HCT116 (cell line): ENCODE measurements around the gene MXD3. TPM values are rescaled to one million over a fixed set of nuclear protein-coding genes. Genes with fewer than 3 reads are reported as not detected.

Experiments
- ATAC-seq: fragments of 200-7000 bp; cut with Tn5 transposase; 2 replicates; pipeline ENCODE4 v1.9.1; 2020; ENCODE audit warnings: mild to moderate bottlenecking, moderate library complexity
- BruUV-seq: library from RNA; stranded (reverse); fragments of 400-500 nt; replicated peaks from 2 replicates; lab custom pipeline; 2021; lab: Mats Ljungman, UMichigan
- CTCF ChIA-PET: fragments of 300-600 bp; sonication (Branson Sonifier 250); formaldehyde crosslinking; loops from one replicate; lab custom pipeline; 2021; ENCODE audit warnings: antibody characterized with exemption; lab: Charles Lee
- POLR2A ChIA-PET: fragments of 300-600, 350-600 bp; sonication (Branson Sonifier 250); formaldehyde crosslinking; loops from one replicate; lab custom pipeline; 2021; ENCODE audit warnings: antibody characterized with exemption; lab: Charles Lee
- RAD21 ChIA-PET, 2 experiments: fragments of 300-600 bp; sonication (Branson Sonifier 250); formaldehyde crosslinking; loops; one replicate each; lab custom pipeline; 2023; ENCODE audit warnings: low total read pairs in 2 of 2; ENCODE audit not compliant: uncharacterized antibody in 2 of 2, unreplicated experiment in 2 of 2, low non-redundant PET in 1 of 2; lab: Charles Lee
- DNase-seq: peaks from one replicate; pipeline ENCODE4 v3.0.0-alpha.2; 2010; ENCODE audit warnings: low read depth, low spot score
- H2AFZ ChIP-seq: fragments of 200-600 bp; shearing (Covaris generic), sonication (generic); 2 replicates; pipeline ENCODE4 v1.6.1; 2017; ENCODE audit warnings: low read depth, mixed run types, mixed read lengths, antibody characterized with exemption, low read length; ENCODE audit not compliant: poor library complexity, severe bottlenecking
- H3K27ac ChIP-seq: 2 replicates; pipeline ENCODE4 v1.5.1; 2012; ENCODE audit warnings: low read depth, low read length
- H3K27me3 ChIP-seq: fragments of 200-600 bp; sonication (generic); 2 replicates; pipeline ENCODE4 v1.6.1; 2016; ENCODE audit warnings: mixed run types, low read length, mixed read lengths; ENCODE audit not compliant: insufficient read depth
- H3K36me3 ChIP-seq, 2 experiments: fragments of 200-500 bp in 1 of 2; fragments of 200-600 bp in 1 of 2; sonication (Bioruptor generic) in 1 of 2; sonication (generic) in 1 of 2; 2 replicates each; pipeline versions ENCODE4 v1.5.1 to v1.6.1; 2014 to 2016; ENCODE audit warnings: low read length in 2 of 2, inconsistent platforms in 1 of 2, mixed read lengths in 1 of 2, mixed run types in 1 of 2; ENCODE audit not compliant: insufficient read depth in 2 of 2, control insufficient read depth in 1 of 2
- H3K4me1 ChIP-seq, 2 experiments: fragments of 200-600 bp in 1 of 2; sonication (generic) in 1 of 2; 2 replicates each; pipeline versions ENCODE4 v1.5.1 to v1.6.1; 2012 to 2017; ENCODE audit warnings: low read length in 2 of 2, inconsistent platforms in 1 of 2, mild to moderate bottlenecking in 1 of 2, mixed read lengths in 1 of 2, mixed run types in 1 of 2, moderate library complexity in 1 of 2; ENCODE audit not compliant: insufficient read depth in 2 of 2, control insufficient read depth in 1 of 2
- H3K4me2 ChIP-seq: fragments of 200-600 bp; sonication (generic); 2 replicates; pipeline ENCODE4 v1.6.1; 2017; ENCODE audit warnings: mixed run types, low read length, mixed read lengths
- H3K4me3 ChIP-seq, 2 experiments: fragments of 200-600 bp in 1 of 2; sonication (generic) in 1 of 2; replicated peaks in 1 of 2; 2 replicates each; pipeline ENCODE4 v1.5.1; 2011 to 2016; ENCODE audit warnings: low read length in 2 of 2, control low read depth in 1 of 2, low read depth in 1 of 2, mild to moderate bottlenecking in 1 of 2, mixed read lengths in 1 of 2, mixed run types in 1 of 2
- H3K79me2 ChIP-seq: fragments of 200-600 bp; sonication (generic); 2 replicates; pipeline ENCODE4 v1.6.1; 2017; ENCODE audit warnings: mild to moderate bottlenecking, mixed run types, low read length, moderate library complexity, mixed read lengths; ENCODE audit not compliant: insufficient read depth
- H3K9ac ChIP-seq: fragments of 200-600 bp; sonication (generic); 2 replicates; pipeline ENCODE4 v1.6.1; 2016; ENCODE audit warnings: low read length, mixed read lengths
- H3K9me2 ChIP-seq: fragments of 200-600 bp; sonication (generic), shearing (Covaris generic); 2 replicates; pipeline ENCODE4 v1.6.1; 2017; ENCODE audit warnings: mixed run types, mild to moderate bottlenecking, moderate library complexity; ENCODE audit not compliant: insufficient read depth
- H3K9me3 ChIP-seq, 2 experiments: fragments of 200-500 bp in 1 of 2; fragments of 200-600 bp in 1 of 2; sonication (Bioruptor generic) in 1 of 2; sonication (generic) in 1 of 2; 2 replicates each; pipeline ENCODE4 v1.6.1; 2014 to 2017; ENCODE audit warnings: low read length in 2 of 2, mixed read lengths in 2 of 2, inconsistent platforms in 1 of 2, low read depth in 1 of 2, mild to moderate bottlenecking in 1 of 2, mixed run types in 1 of 2, moderate library complexity in 1 of 2; ENCODE audit not compliant: control insufficient read depth in 1 of 2, insufficient read depth in 1 of 2
- H4K20me1 ChIP-seq: fragments of 200-600 bp; sonication (generic), shearing (Covaris generic); 2 replicates; pipeline ENCODE4 v1.6.1; 2017; ENCODE audit warnings: mixed run types, mild to moderate bottlenecking, moderate library complexity; ENCODE audit not compliant: insufficient read depth
- ATF3 ChIP-seq: IDR thresholded peaks from 2 replicates; pipeline ENCODE4 v1.6.1; 2012
- CBX3 ChIP-seq: IDR thresholded peaks from 2 replicates; pipeline ENCODE4 v1.6.1; 2012; ENCODE audit warnings: low read depth
- CTCF ChIP-seq, 3 experiments: fragments of 200-600 bp in 1 of 3; sonication (generic) in 1 of 3; IDR thresholded peaks in 2 of 3; conservative IDR thresholded peaks in 1 of 3; 2 replicates each; pipeline ENCODE4 v1.5.1; 2012 to 2017; ENCODE audit warnings: low read depth in 2 of 3, low read length in 2 of 3, antibody characterized with exemption in 1 of 3, borderline replicate concordance in 1 of 3, control low read depth in 1 of 3, mild to moderate bottlenecking in 1 of 3, mixed read lengths in 1 of 3, mixed run types in 1 of 3, moderate library complexity in 1 of 3; ENCODE audit not compliant: insufficient read depth in 1 of 3
- ELF1 ChIP-seq: IDR thresholded peaks from 2 replicates; pipeline ENCODE4 v1.6.1; 2012; ENCODE audit warnings: low read depth, borderline replicate concordance
- EZH2 ChIP-seq: fragments of 200-600 bp; sonication (generic); IDR thresholded peaks from 2 replicates; pipeline ENCODE4 v1.6.1; 2017; ENCODE audit warnings: antibody characterized with exemption, mixed run types
- MAX ChIP-seq: IDR thresholded peaks from 2 replicates; pipeline ENCODE4 v1.6.1; 2012
- REST ChIP-seq: IDR thresholded peaks from 2 replicates; pipeline ENCODE4 v1.6.1; 2012; ENCODE audit warnings: low read depth
- SP1 ChIP-seq: IDR thresholded peaks from 2 replicates; pipeline ENCODE4 v1.6.1; 2012; ENCODE audit warnings: low read depth
- SRF ChIP-seq: IDR thresholded peaks from 2 replicates; pipeline ENCODE4 v1.6.1; 2012; ENCODE audit warnings: low read depth
- TCF7L2 ChIP-seq: IDR thresholded peaks from 2 replicates; pipeline ENCODE4 v1.7.0; 2011; ENCODE audit warnings: borderline replicate concordance, inconsistent platforms; ENCODE audit not compliant: insufficient read depth, insufficient read length; ENCODE audit errors: extremely low read depth
- intact Hi-C: fragments of 100-400 bp; cut with micrococcal nuclease; formaldehyde crosslinking; loops from 2 replicates; pipeline ENCODE4 v1.10.0; 2022
- total RNA-seq: library from RNA; stranded (reverse); gene quantifications from one replicate; pipeline ENCODE4 v1.2.1, GENCODE V29; 2021; ENCODE audit not compliant: unreplicated experiment

The MXD3 gene
- total RNA-seq, 1 experiment from 2014 or later, result 37.6 TPM

DNA sequence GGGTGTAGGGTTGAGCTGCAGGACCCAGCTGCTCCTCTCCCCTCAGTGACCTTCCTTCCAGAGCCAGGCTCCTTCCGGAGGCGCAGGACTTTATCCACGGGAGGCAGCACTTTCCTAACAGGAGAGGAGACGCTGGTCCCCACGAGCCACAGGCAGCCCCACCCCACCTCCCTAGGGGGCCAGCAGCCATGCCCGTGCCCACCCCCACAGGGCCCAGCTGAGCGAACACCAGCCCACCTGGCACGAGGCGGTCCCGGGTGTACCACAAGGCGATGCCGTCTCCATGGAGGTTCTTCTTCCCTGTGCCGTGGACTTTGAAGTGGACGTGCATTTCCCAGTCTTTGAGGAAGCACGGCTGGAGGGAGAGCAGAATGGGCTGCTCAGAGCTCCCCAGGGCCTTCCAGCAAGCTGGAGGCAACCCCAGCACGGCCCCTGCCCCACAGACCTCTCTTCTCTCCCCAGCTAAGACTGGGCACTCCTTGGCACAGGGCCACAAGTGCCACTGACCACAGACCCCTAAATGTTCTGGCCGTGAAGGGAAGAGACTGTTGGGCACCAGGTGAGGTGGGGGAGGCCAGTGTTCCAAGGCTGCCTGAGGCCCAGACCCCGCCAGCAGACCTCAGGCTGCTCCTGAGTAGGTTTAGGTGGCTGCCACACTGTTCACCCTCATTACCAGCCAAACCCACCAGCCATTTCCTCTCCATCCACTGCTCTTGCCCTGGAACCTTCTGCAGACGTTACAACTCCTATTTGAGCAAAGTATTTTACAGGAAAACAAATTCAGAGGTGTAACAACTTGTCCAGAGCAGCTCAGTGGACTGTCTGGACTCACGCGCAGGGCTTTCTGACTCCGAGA, 26.8 kb upstream of the MXD3 start:
- Histone ChIP-seq H3K79me2 (peaks cover 35% of the 10 kb centered on the region), H3K9me3 (no peaks in the 10 kb centered on the region), H3K9me2 (no peaks in the 10 kb centered on the region), H3K4me1 (no peaks in the 10 kb centered on the region), H3K27me3 (no peaks in the 10 kb centered on the region), H3K4me2 (no peak overlapping the region), H3K27ac (no peak overlapping the region; the same call in 1 of the 2 replicates), H4K20me1 (no peaks in the 10 kb centered on the region), H3K9ac (no peak overlapping the region), H2AFZ (no peak overlapping the region), H3K4me3 (no peak overlapping the region), H3K36me3 (peaks cover 28 to 35% of the 10 kb centered on the region in 2 experiments; a peak in 3 of 4 replicates)
- intact Hi-C loops, result no loop called here
- ChIA-PET POLR2A (interaction anchor here (1.2 kb wide), 1 partner anchor 13 kb away, joined by 3 read pairs; the partner anchor contains the start of gene LMAN2), RAD21 (no interaction called here), CTCF (no interaction called here)
- TF ChIP-seq ATF3 (no peak), TCF7L2 (no peak), CTCF (IDR thresholded peaks at IDR 0.05 in 2 of 3, conservative IDR thresholded peaks at IDR 0.05 in 1 of 3; ENCODE audit: borderline replicate concordance in 1 of 3, insufficient read depth in 1 of 3, low read depth in 2 of 3, low read length in 2 of 3) (no peak), CBX3 (no peak), MAX (no peak), REST (no peak), SRF (no peak), ELF1 (no peak), SP1 (no peak), EZH2 (no peak)
- ATAC-seq (no peak), DNase-seq (no peak)
- no TSS peak for BruUV-seq
